OCI-LY3 (cell line): Measurements from ENCODE around the gene TFRC.
A peak's percentile ranks its signal among the peaks of the same experiment; 100 is the strongest.
"Not testable (repeated sequence)": the region's sequence is repeated elsewhere in the genome, so short reads cannot be mapped to it uniquely, and the experiment has no call there.

Source experiments
- H2AFZ ChIP-seq: fragments of 200-600, 300-600 bp; shearing (Covaris generic); 2 replicates; pipeline ENCODE4 v1.6.0; 2014; ENCODE audit warnings: antibody characterized with exemption, low read depth, low read length
- H3K27ac ChIP-seq: fragments of 200-600, 300-600 bp; sonication (generic); 2 replicates; pipeline ENCODE4 v1.5.1; 2014; ENCODE audit warnings: mild to moderate bottlenecking, low read length, moderate library complexity, mixed read lengths
- H3K27me3 ChIP-seq: fragments of 200-600, 300-600 bp; sonication (generic); 2 replicates; pipeline ENCODE4 v1.6.1; 2014; ENCODE audit warnings: low read depth, low read length, mixed read lengths
- H3K36me3 ChIP-seq: fragments of 200-600, 300-600 bp; sonication (generic); replicated peaks from 2 replicates; pipeline ENCODE3; 2014; ENCODE audit warnings: low read depth, low read length, mixed read lengths
- H3K4me1 ChIP-seq: fragments of 300-600, 200-600 bp; sonication (generic); 2 replicates; pipeline ENCODE4 v1.6.1; 2014; ENCODE audit warnings: low read length, mixed read lengths
- H3K4me2 ChIP-seq: fragments of 200-600, 300-600 bp; sonication (generic); 2 replicates; pipeline ENCODE4 v1.6.1; 2014; ENCODE audit warnings: low read length, mixed read lengths
- H3K4me3 ChIP-seq: fragments of 300-600, 200-600 bp; sonication (generic); 2 replicates; pipeline ENCODE4 v1.5.1; 2014; ENCODE audit warnings: antibody characterized with exemption, mild to moderate bottlenecking, low read length, moderate library complexity
- H3K79me2 ChIP-seq: fragments of 300-600, 200-600 bp; shearing (Covaris generic); 2 replicates; pipeline ENCODE4 v1.6.1; 2014; ENCODE audit warnings: mild to moderate bottlenecking, low read length, mixed read lengths
- H3K9ac ChIP-seq: fragments of 300-600, 200-600 bp; shearing (Covaris generic); 2 replicates; pipeline ENCODE4 v1.6.0; 2014; ENCODE audit warnings: mild to moderate bottlenecking, low read length, moderate library complexity
- H3K9me3 ChIP-seq: fragments of 200-600, 300-600 bp; shearing (Covaris generic); 2 replicates; pipeline ENCODE4 v1.6.1; 2014; ENCODE audit warnings: low read length, mixed read lengths; ENCODE audit not compliant: insufficient read depth
- H4K20me1 ChIP-seq: fragments of 200-600, 300-600 bp; sonication (generic); 2 replicates; pipeline ENCODE4 v1.6.1; 2016; ENCODE audit warnings: low read length, mixed read lengths; ENCODE audit not compliant: insufficient read depth
- CTCF ChIP-seq: fragments of 200-600, 300-600 bp; sonication (generic); IDR thresholded peaks from 2 replicates; pipeline ENCODE4 v1.5.1; 2014; ENCODE audit warnings: antibody characterized with exemption, low read length, low read depth
- EZH2phosphoT487 ChIP-seq: fragments of 200-600 bp; shearing (Covaris generic); IDR thresholded peaks from 2 replicates; pipeline ENCODE4 v1.6.1; 2018; ENCODE audit warnings: antibody characterized with exemption, mixed run types, low read depth

The TFRC gene

GRCh38 chr3:196082619-196082971, 705 bp upstream of the TFRC start:
- TF ChIP-seq CTCF (no peak), EZH2phosphoT487 (no peak)
- Histone ChIP-seq H3K36me3 (peaks cover 29% of the 10 kb centered on the region), H3K9ac (peak overlapping the region; percentile 65), H4K20me1 (peaks cover 39% of the 10 kb centered on the region), H3K27ac (peak overlapping the region; percentile 51), H3K27me3 (no peaks in the 10 kb centered on the region), H3K4me1 (peaks cover 37% of the 10 kb centered on the region), H3K4me3 (peak overlapping the region; percentile 92), H2AFZ (0 out of 2 replicates have a peak overlapping the region, but pooled peaks have one; percentile 71), H3K9me3 (no peaks in the 10 kb centered on the region), H3K79me2 (peaks cover 52% of the 10 kb centered on the region), H3K4me2 (peak overlapping the region; percentile 90)

- peak overlapping the region; percentile 92 for H3K4me3 ChIP-seq
- H3K4me2 ChIP-seq, result peak overlapping the region; percentile 92
- TF ChIP-seq EZH2phosphoT487 (no peak), CTCF (no peak)
- peaks cover 52% of the 10 kb centered on the region for H4K20me1 ChIP-seq
- peak overlapping the region; percentile 70 for H3K27ac ChIP-seq
- no peaks in the 10 kb centered on the region for H3K27me3 ChIP-seq
- peaks cover 43% of the 10 kb centered on the region for H3K4me1 ChIP-seq
- H3K79me2 ChIP-seq, result peaks cover 66% of the 10 kb centered on the region
- no peaks in the 10 kb centered on the region for H3K9me3 ChIP-seq
- no peak overlapping the region for H2AFZ ChIP-seq
- peaks cover 34% of the 10 kb centered on the region for H3K36me3 ChIP-seq
- peak overlapping the region; percentile 92 for H3K9ac ChIP-seq
Observed at GRCh38 chr3:196081002-196081833, 672 bp downstream of the TFRC start.

- peaks cover 60% of the 10 kb centered on the region for H4K20me1 ChIP-seq
- H3K36me3 ChIP-seq, result peaks cover 39% of the 10 kb centered on the region
Observed at GRCh38 chr3:196080101-196080846, 1.6 kb downstream of the TFRC start.

GRCh38 chr3:196079682-196080081, 2.2 kb downstream of the TFRC start:
- Histone ChIP-seq H3K27ac (peak overlapping the region; percentile 70), H3K4me1 (peaks cover 44% of the 10 kb centered on the region), H2AFZ (no peak overlapping the region), H3K4me3 (peak overlapping the region; percentile 92), H3K9ac (peak overlapping the region; percentile 92), H3K79me2 (peaks cover 81% of the 10 kb centered on the region), H3K27me3 (no peaks in the 10 kb centered on the region), H4K20me1 (peaks cover 64% of the 10 kb centered on the region), H3K4me2 (peak overlapping the region; percentile 92), H3K36me3 (peaks cover 44% of the 10 kb centered on the region), H3K9me3 (no peaks in the 10 kb centered on the region)
- TF ChIP-seq EZH2phosphoT487 (no peak), CTCF (no peak)

More at GRCh38 chr3:196080101-196080846, 1.6 kb downstream of the TFRC start:
- H3K9me3 ChIP-seq, H3K27me3 ChIP-seq, H2AFZ ChIP-seq: not testable (repeated sequence)
- Histone ChIP-seq H3K9ac (peak overlapping the region; percentile 92), H3K4me3 (peak overlapping the region; percentile 92), H3K79me2 (peaks cover 75% of the 10 kb centered on the region), H3K27ac (peak overlapping the region; percentile 70), H3K4me2 (peak overlapping the region; percentile 92), H3K4me1 (peaks cover 43% of the 10 kb centered on the region)
